ENCODE results near the gene CLEC18B.
"Not testable (repeated sequence)": the region's sequence is repeated elsewhere in the genome, so short reads cannot be mapped to it uniquely, and the experiment has no call there.

The CLEC18B gene

DNA sequence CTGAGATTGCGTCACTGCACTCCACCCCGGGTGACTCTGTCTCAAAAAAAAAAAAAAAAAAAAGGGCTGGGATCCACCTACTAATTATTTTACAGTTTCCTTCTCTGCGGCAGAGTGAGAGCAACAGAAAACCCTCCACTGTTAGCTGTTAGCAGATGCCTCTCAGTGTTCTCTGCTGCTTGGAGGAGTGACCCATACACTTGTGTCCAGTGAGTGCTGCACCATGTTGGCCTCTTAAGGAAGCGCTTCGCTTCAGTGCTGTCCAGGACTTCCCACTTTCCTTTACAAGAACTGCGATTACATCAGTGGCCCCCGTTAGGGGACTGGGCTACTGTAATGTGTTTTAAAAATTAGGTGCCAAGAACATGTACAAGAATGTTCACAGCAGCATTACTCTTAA lies 18.4 kb upstream of the CLEC18B start:
- DNase-seq (ENCODE audit: insufficient read length, low spot score) (no peak), FAIRE-seq (no peak)
- TF ChIP-seq, protein P1, sequence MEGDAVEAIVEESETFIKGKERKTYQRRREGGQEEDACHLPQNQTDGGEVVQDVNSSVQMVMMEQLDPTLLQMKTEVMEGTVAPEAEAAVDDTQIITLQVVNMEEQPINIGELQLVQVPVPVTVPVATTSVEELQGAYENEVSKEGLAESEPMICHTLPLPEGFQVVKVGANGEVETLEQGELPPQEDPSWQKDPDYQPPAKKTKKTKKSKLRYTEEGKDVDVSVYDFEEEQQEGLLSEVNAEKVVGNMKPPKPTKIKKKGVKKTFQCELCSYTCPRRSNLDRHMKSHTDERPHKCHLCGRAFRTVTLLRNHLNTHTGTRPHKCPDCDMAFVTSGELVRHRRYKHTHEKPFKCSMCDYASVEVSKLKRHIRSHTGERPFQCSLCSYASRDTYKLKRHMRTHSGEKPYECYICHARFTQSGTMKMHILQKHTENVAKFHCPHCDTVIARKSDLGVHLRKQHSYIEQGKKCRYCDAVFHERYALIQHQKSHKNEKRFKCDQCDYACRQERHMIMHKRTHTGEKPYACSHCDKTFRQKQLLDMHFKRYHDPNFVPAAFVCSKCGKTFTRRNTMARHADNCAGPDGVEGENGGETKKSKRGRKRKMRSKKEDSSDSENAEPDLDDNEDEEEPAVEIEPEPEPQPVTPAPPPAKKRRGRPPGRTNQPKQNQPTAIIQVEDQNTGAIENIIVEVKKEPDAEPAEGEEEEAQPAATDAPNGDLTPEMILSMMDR (IDR thresholded peaks at IDR 0.05; ENCODE audit: insufficient read depth, missing control alignments), result no peak

DNA sequence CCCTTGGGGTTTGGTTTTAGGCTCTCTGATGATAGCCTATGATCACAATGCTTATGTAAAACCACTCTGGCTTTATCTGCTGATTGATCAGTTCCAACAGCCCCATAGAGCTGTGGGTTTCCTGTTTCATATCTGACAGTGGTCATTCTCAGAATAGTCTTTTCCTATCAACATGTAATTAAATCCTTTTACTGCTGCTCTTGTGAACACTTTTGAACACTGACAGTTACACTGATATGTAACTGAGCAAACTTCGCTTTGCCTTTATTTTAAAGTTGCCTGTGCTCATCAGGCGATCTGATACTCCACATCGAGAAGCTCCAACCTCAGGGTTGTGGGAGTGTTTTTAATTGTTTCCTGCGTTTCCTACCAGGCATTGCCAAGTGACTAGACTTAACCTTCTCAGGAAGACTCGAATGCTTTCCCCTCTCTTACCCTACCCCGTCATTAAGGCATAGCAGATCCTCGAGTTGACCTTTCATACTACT lies 17.3 kb upstream of the CLEC18B start:
- TF ChIP-seq, protein P1 (IDR thresholded peaks at IDR 0.05; ENCODE audit: insufficient read depth, missing control alignments), result no peak
- DNase-seq (ENCODE audit: insufficient read length, low spot score), result no peak
- no peak for FAIRE-seq

DNA sequence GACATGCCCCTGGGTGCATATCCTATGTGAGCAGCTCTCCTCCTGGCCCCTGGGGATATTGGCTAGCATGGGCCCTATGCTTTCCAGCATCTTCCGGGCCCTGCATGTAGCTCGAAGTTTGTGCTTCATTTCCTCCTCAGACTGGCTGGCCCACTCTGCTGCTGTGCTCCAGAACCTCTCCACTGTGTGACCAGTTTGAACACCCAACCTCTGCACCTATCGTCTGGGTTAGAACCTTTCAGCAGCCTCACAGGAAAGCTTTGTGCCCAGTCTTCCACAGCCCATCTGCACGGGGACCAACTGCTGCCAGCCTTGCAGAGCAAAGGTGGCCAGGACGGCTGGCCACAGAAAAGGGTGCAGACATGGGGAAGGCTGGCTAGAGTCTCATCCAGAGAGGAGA lies 10.2 kb upstream of the CLEC18B start:
- TF ChIP-seq, protein P1 (IDR thresholded peaks at IDR 0.05; ENCODE audit: insufficient read depth, missing control alignments), result no peak
- DNase-seq (ENCODE audit: insufficient read length, low spot score) (no peak), FAIRE-seq (no peak)

DNA sequence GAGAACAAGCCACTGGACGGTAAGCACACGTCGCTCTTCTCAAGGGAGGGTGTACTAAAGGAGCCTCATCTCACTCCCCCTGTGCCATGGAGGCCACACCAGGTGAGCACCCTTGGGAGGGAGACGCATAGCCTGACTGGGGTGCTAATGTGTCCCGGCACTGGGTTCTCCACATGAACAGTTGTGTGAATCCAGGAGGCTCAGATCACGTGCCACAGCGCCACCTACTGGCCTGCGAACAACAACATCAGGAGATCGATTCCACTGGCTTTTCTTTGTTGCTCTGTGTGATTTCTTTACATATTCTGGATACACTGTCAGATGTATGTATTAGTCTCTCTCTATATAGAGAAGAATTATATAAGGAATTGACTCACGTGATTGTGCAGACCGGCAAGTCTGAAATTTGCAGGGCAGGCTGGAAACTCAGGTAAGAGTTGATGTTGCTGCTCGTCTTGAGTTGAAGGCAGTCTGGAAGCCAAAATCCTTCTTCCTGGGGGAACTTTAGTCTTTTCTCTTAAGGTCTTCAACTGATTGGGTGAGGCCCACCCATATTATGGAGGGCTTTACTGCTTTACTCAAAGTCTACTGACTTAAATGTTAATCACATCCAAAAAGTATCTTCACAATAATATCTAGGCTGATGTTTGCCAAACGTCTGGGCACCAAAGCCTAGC lies 8.9 kb upstream of the CLEC18B start:
- TF ChIP-seq, protein P1 (IDR thresholded peaks at IDR 0.05; ENCODE audit: insufficient read depth, missing control alignments), result peak; percentile 67
- FAIRE-seq; DNase-seq (ENCODE audit: insufficient read length, low spot score): not testable (repeated sequence)

DNA sequence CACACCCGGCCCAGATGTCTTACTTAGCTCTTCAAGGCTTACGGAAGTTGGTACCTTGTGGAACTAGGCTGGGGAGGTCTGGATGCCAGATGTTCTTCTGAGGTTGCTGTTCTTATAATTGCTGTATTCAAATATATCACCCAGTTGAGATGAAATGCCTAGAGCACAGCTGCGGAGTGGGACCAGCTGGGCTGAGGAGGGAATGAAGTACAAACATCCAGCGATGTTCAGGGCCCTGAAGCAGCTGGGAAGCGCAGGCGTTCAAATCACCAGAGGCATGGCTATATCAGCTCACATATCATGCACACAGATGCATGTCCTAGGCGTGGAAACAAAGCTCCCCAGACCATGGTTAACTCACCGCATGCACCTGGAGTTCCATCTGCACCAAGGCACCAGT lies 7.2 kb upstream of the CLEC18B start:
- not testable (repeated sequence) for DNase-seq (ENCODE audit: insufficient read length, low spot score)

DNA sequence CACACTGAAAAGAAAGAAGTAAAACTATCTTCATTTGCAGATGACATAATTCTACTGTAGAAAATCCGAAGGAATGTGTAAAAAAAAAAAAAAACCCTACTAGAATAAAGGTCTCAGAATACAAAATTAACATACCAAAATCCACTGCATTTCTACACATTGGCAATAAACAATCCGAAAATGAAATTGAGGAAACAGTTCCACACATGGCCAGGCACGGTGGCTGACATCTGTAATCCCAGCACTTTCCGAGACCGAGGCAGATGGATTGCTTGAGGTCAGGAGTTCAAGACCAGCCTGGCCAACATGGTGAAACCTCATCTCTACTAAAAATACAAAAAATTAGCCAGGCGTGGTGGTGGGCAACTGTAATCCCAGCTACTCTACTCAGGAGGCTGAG lies 4.5 kb upstream of the CLEC18B start:
- DNase-seq (ENCODE audit: insufficient read length, low spot score); FAIRE-seq: not testable (repeated sequence)

More for the DNA sequence above, 7.2 kb upstream of the CLEC18B start:
- FAIRE-seq, result not testable (repeated sequence)

DNA sequence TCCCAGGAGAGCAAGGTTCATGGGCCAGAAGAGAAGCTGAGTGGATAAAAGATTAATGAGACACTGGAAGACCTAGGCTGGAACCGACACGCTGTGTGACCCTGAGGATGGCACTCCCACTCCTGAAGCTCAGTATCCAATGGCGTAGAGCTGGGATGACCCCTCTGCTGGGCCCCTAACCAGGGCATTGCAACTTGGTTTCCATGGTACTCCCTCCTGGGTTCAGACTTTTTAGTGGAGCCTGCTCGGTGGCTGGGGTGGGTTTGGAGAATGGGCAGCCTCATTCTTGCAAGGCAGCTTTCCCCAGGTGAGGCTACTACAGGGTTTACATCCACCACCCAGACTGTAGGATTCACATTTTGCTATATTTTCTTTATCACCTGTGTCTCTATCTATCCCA lies 2.4 kb upstream of the CLEC18B start:
- not testable (repeated sequence) for DNase-seq (ENCODE audit: insufficient read length, low spot score); FAIRE-seq

DNA sequence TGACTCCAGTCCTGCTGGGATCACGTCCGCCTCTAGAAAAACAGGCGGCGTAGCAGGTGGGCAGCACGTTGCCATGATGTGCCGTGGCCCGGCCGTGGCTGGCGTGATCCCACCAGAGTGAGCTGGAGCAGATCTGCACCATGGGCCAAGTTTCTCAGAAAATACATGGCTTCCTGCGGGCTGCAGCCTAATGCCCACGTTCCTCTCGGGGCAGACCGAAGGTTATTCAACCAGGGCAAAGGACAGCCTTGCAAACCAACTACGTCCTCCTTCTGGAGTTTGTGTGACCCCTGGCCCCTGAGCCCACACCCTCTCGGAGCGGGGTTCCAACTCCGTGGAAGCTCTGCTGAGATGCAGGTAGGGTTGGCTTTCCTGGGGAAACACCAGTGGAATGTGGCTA lies 808 bp upstream of the CLEC18B start:
- not testable (repeated sequence) for FAIRE-seq; DNase-seq (ENCODE audit: insufficient read length, low spot score)

DNA sequence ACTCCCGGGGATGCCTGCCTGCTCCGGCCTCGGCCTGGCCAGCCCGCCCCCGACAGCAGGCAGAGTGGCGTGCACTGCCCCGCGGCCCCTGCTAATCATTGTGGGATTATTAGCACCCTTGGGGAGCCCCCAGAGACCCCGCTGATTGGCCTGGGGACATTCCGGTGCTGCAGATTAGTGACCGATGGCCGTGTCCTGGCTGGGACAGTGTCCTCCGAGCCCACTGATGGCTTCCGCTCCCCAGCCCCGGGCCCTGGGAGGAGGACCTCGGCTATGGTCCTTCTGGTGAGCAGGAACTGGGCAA lies 156 bp upstream of the CLEC18B start:
- not testable (repeated sequence) for FAIRE-seq

DNA sequence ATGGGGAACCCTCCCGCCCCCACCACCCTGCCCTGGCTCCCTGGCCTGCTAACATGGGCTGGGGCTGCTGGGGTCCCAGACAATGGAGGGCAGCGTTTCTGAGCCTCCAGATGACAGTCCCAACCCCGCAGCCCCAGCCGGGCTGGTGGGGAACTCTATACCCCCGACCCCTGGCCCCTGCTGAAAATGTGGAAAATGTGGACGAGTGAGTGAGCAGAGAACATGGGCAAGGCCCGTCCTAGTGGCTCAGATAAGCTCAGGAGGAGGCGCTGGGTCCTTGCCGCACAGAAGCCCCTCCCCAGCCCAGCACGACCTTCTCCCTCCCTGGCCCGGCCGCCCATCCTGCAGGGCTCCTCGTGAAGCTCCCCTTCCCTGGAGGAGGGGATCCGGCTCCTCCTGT lies 1.5 kb downstream of the CLEC18B start:
- not testable (repeated sequence) for DNase-seq (ENCODE audit: insufficient read length, low spot score); FAIRE-seq

More for the DNA sequence above, 156 bp upstream of the CLEC18B start:
- not testable (repeated sequence) for DNase-seq (ENCODE audit: insufficient read length, low spot score)

DNA sequence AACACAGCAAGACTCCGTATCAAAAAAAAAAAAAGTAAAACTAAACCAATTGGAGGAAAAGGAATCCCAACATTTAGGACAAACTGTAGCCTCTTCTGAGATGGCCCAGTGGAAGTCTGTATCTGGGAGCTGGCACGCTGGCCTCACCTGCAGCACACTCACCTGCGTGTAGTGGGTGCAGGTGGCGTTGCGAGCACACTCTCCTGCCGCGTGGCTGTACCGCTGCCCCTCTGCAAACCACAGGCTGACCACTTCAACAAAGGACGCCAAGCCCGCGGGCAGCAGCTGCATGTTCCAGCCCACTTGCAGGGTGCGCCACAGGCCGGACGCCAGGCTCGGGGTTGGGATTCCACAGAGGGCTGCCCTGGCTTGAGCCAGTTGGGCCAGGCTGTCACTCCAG lies 3.4 kb downstream of the CLEC18B start:
- DNase-seq (ENCODE audit: insufficient read length, low spot score); FAIRE-seq: not testable (repeated sequence)

DNA sequence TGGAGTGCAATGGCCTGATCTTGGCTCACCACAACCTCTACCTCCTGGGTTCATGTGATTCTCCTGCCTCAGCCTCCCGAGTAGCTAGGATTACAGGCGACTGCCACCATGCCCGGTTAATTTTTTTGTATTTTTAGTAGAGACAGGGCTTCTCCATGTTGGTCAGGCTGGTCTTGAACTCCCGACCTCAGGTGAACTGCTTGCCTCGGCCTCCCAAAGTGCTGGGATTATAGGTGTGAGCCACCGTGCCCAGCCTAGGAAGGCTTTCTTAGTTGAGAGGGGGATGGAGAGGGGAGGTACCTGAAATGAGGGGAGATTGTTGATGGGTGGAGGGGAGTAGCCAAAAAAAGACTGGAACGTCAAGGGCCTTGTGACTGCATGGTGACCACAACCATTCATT lies 7.4 kb downstream of the CLEC18B start:
- not testable (repeated sequence) for DNase-seq (ENCODE audit: insufficient read length, low spot score); FAIRE-seq

DNA sequence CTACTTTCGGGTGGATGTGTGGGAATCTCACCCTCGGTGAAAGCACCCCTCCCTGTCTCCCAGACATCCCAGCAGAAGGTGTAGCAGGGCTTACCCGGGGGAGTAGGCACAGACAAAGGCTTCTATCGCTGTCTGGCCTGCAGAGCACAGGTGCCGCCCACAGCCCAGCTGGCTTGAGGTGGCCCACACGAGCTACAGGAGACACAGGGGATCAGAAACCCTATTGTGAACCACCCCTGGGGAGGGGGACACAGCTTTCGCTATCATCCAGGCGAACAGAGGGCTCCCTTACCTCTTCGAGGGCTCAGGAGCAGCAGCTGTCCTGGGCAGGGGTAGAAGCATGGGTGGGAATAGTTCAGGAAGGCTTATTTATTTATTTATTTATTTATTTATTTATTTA lies 7.8 kb downstream of the CLEC18B start:
- not testable (repeated sequence) for FAIRE-seq; DNase-seq (ENCODE audit: insufficient read length, low spot score)

DNA sequence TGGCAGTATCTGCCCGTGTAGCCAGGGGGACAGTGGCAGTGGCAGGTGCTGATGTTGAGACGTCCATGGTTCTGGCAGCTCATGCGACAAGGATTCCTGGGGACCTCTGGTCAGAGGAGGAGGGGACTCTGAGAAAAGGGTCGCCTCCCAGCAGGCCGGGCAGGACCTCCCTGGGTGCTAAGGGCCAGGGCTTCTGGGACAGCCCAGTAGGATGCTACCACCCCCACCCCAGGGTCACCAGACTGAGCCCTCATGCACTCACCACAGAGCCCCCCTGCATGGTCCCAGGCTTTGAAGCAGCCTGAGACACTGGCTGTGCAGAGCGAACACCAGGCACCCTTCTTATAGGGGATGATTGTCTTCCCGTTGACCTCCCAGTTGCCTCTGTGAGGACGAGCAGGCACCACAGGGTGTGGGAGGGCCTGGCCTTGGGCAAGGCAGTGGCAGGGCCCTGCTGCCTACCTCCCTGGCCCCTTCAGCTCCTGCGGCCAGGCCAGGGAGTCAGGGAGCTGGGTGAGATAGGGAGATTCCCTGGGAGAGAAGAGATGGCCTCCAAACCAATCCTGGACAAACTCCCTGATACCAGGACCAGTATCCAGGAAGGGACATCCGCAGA lies 8.4 kb downstream of the CLEC18B start:
- not testable (repeated sequence) for FAIRE-seq; DNase-seq (ENCODE audit: insufficient read length, low spot score)

DNA sequence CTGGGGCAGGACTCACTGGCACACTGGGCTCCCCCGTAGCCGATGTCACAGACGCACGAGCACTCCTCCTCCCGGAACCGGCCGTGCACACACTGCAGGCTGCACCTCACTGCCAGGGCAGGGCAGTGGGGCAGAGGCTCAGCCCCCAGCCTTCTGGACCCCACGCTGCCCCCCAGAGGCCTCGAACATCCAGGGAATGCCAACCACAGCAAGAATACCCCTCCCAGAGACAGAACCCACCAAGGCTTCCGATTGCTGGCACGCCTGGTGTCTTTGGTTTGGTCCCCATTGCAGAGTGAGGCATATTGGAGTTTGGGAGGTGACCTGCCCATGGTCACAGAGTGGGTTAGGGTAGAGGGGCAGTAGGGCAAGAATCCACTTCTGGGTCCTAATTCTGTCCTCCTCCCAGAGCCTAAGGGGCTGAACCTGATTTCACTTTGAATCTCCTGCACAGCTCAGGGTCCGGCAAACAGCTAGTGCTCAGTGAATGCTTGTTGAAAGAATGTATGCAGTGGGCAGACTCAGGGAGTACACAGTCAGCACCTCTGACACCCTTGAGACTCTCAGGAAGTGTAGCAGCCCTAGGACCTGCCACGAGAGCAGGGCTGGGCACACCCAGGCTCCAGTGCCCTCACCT lies 9.0 kb downstream of the CLEC18B start:
- FAIRE-seq; DNase-seq (ENCODE audit: insufficient read length, low spot score): not testable (repeated sequence)

Measured in D721Med (cell line).